CD4-positive, alpha-beta T cell treated with Interleukin-1 beta for 1 hour (primary cell): ENCODE data around the gene CEP72.
"Not testable (repeated sequence)": the region's sequence is repeated elsewhere in the genome, so short reads cannot be mapped to it uniquely, and the experiment has no call there.

Experiments
- DNase-seq, 2 donors: peaks; one replicate each; pipeline ENCODE4 v3.0.0-alpha.2; 2020 to 2022

Gene CEP72

GRCh38 chr5:673831-674629 is 61.9 kb downstream of the CEP72 start:
- no peak for DNase-seq

GRCh38 chr5:674630-675011 is 62.5 kb downstream of the CEP72 start:
- DNase-seq = no peak

- DNase-seq = no peak
Observed at GRCh38 chr5:675111-675870, 63.2 kb downstream of the CEP72 start.

- DNase-seq = no peak
Observed at GRCh38 chr5:675871-676698, 63.9 kb downstream of the CEP72 start.

- DNase-seq = no peak
Observed at GRCh38 chr5:676699-677076, 64.5 kb downstream of the CEP72 start.

DNA sequence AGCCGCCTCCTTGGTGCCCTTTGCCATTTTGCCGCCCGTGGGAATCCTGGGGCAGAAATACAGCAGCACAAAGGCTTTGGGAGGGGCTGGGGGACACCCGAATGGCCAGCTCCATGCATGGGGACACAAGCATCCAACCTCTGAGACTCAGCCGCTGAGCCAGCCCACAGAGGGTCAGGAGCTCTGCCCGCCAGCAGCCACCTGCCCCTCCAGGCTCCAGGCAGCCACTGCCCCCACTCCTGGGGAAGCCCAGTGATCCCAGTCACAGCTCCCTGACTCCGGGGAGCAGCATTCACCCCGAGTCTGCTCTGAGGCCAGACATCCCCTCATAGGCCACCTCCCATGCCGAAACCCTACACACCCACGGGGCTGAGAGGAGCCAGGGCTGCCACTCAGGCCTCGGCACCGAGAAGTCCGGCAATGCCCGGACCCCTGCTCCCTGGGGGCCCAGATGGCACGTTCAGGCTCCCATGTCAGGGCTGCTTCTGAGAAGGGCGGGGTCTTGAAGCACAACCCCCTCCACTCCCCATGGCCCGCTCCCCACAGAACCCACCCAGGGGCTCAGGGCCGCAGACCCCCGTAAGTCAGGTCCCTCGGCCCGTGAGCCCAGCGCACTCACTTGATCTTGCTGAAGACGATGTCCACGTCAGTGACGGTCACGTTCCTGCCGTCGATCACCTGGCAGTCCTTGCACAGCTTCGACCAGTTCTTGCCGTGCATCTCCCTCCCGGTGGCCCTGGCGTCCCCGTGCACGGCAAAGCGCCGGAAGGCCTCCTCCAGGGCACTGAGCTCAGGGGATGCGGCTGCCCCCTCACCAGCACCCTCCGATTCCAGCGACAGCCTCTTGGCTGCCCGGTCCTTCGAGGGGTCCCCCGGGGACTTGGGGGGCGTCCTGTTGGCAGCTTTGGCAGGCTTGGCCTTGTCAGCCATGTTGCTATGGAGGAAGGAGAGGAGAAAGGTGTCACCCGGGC is 65.3 kb downstream of the CEP72 start:
- DNase-seq = no peak

- not testable (repeated sequence) for DNase-seq
Observed at GRCh38 chr5:678521-678920, 66.4 kb downstream of the CEP72 start.

DNA sequence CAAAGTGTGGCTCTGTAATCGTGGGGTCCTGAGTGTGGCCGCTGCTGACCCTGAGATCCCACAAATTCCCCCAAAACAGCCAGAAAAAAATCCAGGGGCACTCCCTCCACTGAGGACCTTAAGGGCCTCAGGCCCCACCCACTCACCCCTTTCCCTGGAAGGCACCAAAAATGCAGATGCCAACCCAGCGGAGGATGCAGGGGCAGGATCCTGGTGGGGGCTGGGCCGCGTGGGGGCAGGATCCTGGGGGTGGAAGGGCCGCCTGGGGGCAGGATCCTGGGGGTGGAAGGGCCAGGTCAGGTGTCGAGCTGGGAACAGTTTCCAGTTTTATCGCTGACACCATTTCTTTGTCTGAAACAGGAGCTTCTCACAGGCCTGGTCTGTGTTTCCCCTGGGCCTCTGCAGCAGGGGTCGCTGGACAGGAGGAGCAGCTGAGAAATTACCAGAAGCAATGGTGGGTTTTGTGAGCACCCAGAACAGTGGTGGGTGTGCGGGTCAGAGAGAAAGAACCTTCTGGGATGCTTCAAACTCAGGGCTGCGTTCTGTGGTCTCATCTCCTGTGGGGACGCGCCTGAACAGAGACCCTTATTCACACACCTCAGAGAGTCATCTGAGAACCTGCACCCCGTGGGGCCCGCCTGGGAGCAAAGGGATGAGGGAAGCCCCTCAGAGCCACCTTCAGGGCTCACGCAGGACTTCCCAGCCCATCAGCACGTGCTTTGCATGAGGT is 67.2 kb downstream of the CEP72 start:
- not testable (repeated sequence) for DNase-seq

DNA sequence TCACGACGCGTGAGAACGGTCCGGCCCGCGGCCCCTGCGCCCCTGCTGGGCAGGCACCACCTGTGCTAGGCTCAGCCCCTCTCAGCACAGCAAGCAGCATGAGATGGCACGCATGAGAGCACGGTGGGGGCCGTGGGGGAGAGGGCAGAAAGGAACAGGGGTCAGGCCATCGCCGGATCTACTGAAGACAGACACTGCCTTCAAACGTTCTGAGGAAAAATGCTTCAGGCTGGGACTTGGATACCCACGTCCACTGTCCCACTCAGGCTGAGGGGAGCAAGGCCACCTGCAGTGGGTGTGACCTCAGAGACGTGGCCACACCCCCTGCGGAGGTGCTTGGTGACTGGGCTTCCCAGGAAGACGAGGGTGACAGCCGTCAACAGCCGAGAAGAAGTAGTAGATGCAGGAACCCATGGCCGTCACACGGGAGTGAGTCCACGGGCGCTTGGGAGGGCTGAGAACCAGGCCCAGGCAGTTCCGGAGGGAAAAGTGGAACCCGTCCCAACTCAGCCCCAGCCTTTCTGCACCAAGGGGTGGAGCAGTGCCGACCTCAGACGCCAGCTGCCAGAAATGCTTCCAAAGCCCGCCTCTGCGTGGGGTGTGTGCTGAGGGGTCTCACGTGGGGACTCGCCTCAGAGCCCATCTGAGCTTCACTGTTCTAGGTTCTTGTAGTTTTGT is 68.1 kb downstream of the CEP72 start:
- not testable (repeated sequence) for DNase-seq

DNA sequence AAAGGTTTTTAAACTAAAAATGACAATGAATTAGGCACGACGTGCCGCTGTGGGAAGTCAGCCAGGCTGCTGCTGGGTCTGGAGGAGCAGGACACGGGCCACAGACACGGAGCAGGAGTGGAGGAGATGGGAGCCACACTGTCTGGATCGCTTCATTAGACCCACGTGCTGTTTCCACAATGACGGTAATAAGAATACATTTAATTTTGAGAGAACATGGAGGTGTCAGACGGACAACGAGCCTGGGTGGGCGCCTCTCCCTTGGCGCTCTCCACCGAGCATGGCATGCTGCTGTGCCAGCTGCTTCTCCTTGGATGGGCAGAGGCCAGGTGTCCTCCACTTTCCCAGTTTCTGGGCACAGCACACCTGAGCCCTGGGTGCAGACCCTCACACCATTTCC is 68.7 kb downstream of the CEP72 start:
- not testable (repeated sequence) for DNase-seq

DNA sequence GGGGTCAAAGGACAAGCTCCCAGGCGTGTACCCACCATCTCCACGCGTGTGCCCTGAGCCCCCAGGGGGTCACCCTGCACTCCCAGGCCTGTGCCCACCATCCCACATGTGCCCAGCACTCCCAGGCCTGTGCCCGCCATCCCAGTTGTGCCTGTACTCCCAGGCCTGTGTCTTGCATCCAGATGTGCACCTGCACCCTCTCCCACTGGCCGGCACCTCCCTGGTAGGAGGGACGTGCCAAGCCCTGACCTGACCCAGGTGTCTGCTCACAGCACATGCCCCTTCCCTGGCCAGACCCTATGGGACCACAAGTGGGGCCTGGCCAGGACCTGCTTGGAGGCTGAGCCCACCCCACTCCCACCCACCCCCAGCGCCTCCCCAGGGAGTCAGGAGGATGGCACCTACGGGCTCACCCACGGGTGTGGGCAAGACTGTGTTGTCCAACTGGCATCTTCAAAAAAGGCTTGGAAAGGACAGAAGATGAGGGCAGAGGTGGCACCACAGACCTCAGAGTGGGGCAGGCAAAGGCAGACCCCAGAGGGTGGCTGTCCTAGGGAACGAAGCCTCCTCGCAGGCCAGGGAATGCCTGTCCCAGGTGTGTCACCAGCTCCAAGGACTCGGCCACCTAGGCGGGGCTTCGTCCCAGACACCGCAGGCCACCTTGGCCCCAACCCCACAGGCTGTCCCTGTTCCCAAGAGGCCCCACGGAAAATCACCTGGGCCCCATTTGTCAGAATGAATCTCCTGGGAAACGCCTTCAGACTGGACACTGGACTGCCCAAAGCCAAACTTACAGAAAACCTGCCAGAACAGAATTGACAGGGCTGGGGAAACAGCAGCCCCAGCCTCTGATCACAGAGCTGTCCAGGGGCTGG is 69.4 kb downstream of the CEP72 start:
- not testable (repeated sequence) for DNase-seq

DNA sequence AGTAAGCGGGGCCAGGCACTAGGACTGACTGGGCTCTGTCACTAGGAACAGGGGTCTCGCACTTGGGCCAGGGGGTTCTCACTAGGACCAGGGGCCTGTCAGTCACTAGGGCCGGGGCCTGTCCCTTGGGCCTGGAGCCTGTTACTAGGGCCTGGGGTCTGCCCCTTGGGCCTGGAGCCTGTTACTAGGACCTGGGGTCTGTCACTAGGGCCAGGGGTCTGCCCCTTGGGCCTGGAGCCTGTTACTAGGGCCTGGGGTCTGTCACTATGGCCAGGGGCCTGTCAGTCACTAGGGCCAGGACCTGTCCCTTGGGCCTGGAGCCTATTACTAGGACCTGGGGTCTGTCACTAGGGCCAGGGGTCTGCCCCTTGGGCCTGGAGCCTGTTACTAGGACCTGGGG is 70.1 kb downstream of the CEP72 start:
- DNase-seq = not testable (repeated sequence)

- DNase-seq = not testable (repeated sequence)
Observed at GRCh38 chr5:682651-683358, 70.7 kb downstream of the CEP72 start.

- DNase-seq = no peak
Observed at GRCh38 chr5:683551-684481, 71.7 kb downstream of the CEP72 start.

GRCh38 chr5:684751-685216 is 72.6 kb downstream of the CEP72 start:
- no peak for DNase-seq

DNA sequence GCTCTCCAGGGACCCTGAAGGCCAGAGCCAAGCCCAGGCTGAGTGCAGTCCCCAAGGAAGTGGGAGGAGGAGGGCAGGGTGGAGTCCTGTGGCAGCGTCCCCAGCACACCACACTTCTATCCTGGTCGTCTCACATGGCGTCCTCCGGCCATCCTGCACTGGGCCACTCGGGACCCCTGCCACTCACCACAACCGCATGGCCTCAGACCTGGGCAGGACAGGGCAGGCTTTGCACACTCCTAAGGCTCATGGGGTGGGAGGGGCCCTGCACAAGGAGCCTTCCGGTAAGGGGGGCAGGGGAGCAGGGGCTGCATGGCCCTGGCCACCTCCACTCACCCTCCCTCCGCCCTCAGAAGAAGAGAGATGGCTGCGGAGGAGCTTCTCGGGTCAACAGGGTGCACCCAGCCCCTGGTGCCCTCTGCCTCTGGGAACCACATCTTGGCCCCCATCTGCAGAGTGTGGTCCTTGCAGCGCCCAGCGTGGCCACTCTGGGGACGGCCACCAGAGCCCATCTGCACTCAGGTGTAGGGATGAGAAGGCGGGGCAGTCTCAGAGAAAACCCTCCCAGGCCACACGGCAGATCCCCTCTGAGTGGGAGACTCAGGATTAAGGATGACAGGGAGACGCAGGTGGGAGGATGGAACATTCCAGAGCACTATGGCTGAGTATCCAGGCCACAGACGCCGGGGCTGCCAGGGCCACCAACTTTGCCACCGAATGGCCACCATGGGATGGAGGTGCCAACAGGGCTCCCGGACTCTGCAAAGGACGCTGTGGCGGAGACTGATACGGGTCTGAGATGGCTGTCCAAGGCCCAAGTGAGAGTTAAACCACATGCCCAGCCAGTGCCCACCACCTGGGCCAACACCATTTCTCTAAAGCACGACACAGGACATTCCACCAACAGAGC is 73.4 kb downstream of the CEP72 start:
- DNase-seq = no peak

DNA sequence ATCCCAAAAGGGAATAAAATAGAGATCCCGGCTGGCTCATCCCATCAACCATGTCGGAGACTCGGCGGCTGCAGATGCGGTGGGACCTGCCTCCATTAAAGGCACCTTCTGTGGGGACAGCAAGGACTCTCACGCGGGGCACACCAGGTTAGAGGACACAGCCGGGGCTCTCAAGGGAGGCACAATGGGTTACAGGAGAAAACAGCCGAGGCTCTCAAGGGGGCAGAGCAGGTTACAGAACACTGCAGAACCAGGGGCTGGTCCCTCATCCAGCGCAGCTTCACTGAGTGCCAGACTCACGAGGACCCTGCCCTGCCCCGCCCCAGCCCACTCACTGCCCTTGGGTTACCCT is 74.0 kb downstream of the CEP72 start:
- not testable (repeated sequence) for DNase-seq
